ENCODE results near the gene PDE8A.

Gene PDE8A

GRCh38 chr15:85091990-85092389, 110.3 kb downstream of the PDE8A start:
- no peak for DNase-seq (ENCODE audit: low read depth)

- DNase-seq (ENCODE audit: low read depth), result no peak
These were observed 113.0 kb downstream of the PDE8A start for GRCh38 chr15:85094685-85095084.

GRCh38 chr15:85095566-85095965, 113.9 kb downstream of the PDE8A start:
- DNase-seq (ENCODE audit: low read depth), result no peak

GRCh38 chr15:85097250-85097649, 115.6 kb downstream of the PDE8A start:
- no peak for DNase-seq (ENCODE audit: low read depth)

- DNase-seq (ENCODE audit: low read depth), result no peak
These were observed 116.1 kb downstream of the PDE8A start for GRCh38 chr15:85097725-85098124.

- no peak for DNase-seq (ENCODE audit: low read depth)
These were observed 117.6 kb downstream of the PDE8A start for GRCh38 chr15:85099195-85099803.

GRCh38 chr15:85100186-85100937, 118.7 kb downstream of the PDE8A start:
- DNase-seq (ENCODE audit: low read depth), result no peak

GRCh38 chr15:85104584-85104983, 122.9 kb downstream of the PDE8A start:
- no peak for DNase-seq (ENCODE audit: low read depth)

GRCh38 chr15:85108136-85108535, 126.5 kb downstream of the PDE8A start:
- no peak for DNase-seq (ENCODE audit: low read depth)

GRCh38 chr15:85109333-85109732, 127.7 kb downstream of the PDE8A start:
- DNase-seq (ENCODE audit: low read depth), result no peak

- no peak for DNase-seq (ENCODE audit: low read depth)
These were observed 131.3 kb downstream of the PDE8A start for GRCh38 chr15:85112997-85113396.

- DNase-seq (ENCODE audit: low read depth), result no peak
These were observed 133.2 kb downstream of the PDE8A start for GRCh38 chr15:85114886-85115285.

- no peak for DNase-seq (ENCODE audit: low read depth)
These were observed 134.4 kb downstream of the PDE8A start for GRCh38 chr15:85116066-85116465.

- DNase-seq (ENCODE audit: low read depth), result no peak
These were observed 134.8 kb downstream of the PDE8A start for GRCh38 chr15:85116494-85116893.

GRCh38 chr15:85116925-85117646, 135.4 kb downstream of the PDE8A start:
- DNase-seq (ENCODE audit: low read depth), result no peak

GRCh38 chr15:85118173-85118572, 136.5 kb downstream of the PDE8A start:
- no peak for DNase-seq (ENCODE audit: low read depth)

- DNase-seq (ENCODE audit: low read depth), result no peak
These were observed 136.9 kb downstream of the PDE8A start for GRCh38 chr15:85118581-85118980.

GRCh38 chr15:85120351-85121113, 138.9 kb downstream of the PDE8A start:
- no peak for DNase-seq (ENCODE audit: low read depth)

GRCh38 chr15:85124173-85124572, 142.5 kb downstream of the PDE8A start:
- DNase-seq (ENCODE audit: low read depth), result no peak

- no peak for DNase-seq (ENCODE audit: low read depth)
These were observed 143.5 kb downstream of the PDE8A start for GRCh38 chr15:85125056-85125661.

- DNase-seq (ENCODE audit: low read depth), result no peak
These were observed 147.0 kb downstream of the PDE8A start for GRCh38 chr15:85128621-85129020.

GRCh38 chr15:85129881-85130280, 148.2 kb downstream of the PDE8A start:
- DNase-seq (ENCODE audit: low read depth), result no peak
